Measurements from ENCODE around the gene AGBL1. TPM values are rescaled to one million over a fixed set of nuclear protein-coding genes. Genes with fewer than 3 reads are reported as not detected.

AGBL1 gene
- total RNA-seq, 1 experiment from 2014 or later = not detected

- TF ChIP-seq CTCF (conservative IDR thresholded peaks at IDR 0.05) = no peak
- H4K91ac ChIP-seq (ENCODE audit: insufficient read length, low read depth, low read length) = no peak overlapping the region
- no peak overlapping the region for H3T11ph ChIP-seq (ENCODE audit: low read length)
- no peak overlapping the region for H3K9ac ChIP-seq (ENCODE audit: extremely low read depth, insufficient read length, low read length)
- no peaks in the 10 kb centered on the region for H3K79me1 ChIP-seq (ENCODE audit: insufficient read depth, low read depth, low read length, poor library complexity, severe bottlenecking)
- H3K27me3 ChIP-seq (ENCODE audit: insufficient read depth, low read length) = no peaks in the 10 kb centered on the region
- no peak overlapping the region for H3K14ac ChIP-seq (ENCODE audit: insufficient read depth, low read length)
- H4K20me1 ChIP-seq (ENCODE audit: control insufficient read depth, insufficient read depth, insufficient read length) = no peaks in the 10 kb centered on the region
- H3K27ac Mint-ChIP-seq = no peak overlapping the region
- no peak overlapping the region for H3K18ac ChIP-seq (ENCODE audit: insufficient read length, low read depth, low read length)
- no peak overlapping the region for H2AFZ ChIP-seq (ENCODE audit: low read length)
- no peaks in the 10 kb centered on the region for H3K4me1 ChIP-seq (ENCODE audit: insufficient read depth, low read length)
- no peak overlapping the region for H2BK15ac ChIP-seq (ENCODE audit: low read depth, low read length)
- H3K27ac ChIP-seq (ENCODE audit: insufficient read length, low read depth, low read length) = no peak overlapping the region
- DNase-seq = no peak
- H4K5ac ChIP-seq (ENCODE audit: insufficient read length, low read depth, low read length) = no peak overlapping the region
- no peak overlapping the region for H2BK120ac ChIP-seq (ENCODE audit: low read depth, low read length, poor library complexity, severe bottlenecking)
- H2AK5ac ChIP-seq (ENCODE audit: insufficient read length, low read length) = no peak overlapping the region
- H3K27me3 Mint-ChIP-seq (ENCODE audit: low read depth) = no peaks in the 10 kb centered on the region
- no peaks in the 10 kb centered on the region for H3K23me2 ChIP-seq (ENCODE audit: insufficient read length, low read depth, low read length, poor library complexity, severe bottlenecking)
- no peak overlapping the region for H3K4me2 ChIP-seq (ENCODE audit: insufficient read depth, insufficient read length, low read length)
- H3K9me3 Mint-ChIP-seq = peaks cover 8 to 27% of the 10 kb centered on the region in 2 experiments
- no peak overlapping the region for H2BK12ac ChIP-seq (ENCODE audit: insufficient read length, low read depth, low read length)
- no peak overlapping the region for H2BK20ac ChIP-seq (ENCODE audit: low read depth, low read length, poor library complexity, severe bottlenecking)
- H3K9me3 ChIP-seq (ENCODE audit: control insufficient read depth, low read depth, low read length) = no peaks in the 10 kb centered on the region
- WGBS (ENCODE audit: extremely low coverage, insufficient read length, low lambda C conversion rate) = no CpG with 5 or more reads among the region's 3 CpGs
- H3K36me3 Mint-ChIP-seq (ENCODE audit: insufficient read depth in 1 of 3, low read depth in 3 of 3) = peaks cover 4 to 11% (median 7%) of the 10 kb centered on the region in 3 experiments; a peak in 5 of 7 replicates
- no peaks in the 10 kb centered on the region for H3K79me2 ChIP-seq (ENCODE audit: insufficient read depth, low read length)
- H2BK5ac ChIP-seq (ENCODE audit: insufficient read length, low read length) = no peak overlapping the region
- H3K4ac ChIP-seq (ENCODE audit: low read depth, low read length) = no peak overlapping the region
- peaks cover 6% of the 10 kb centered on the region in 2 experiments; a peak in 3 of 4 replicates for H3K4me1 Mint-ChIP-seq
- H3K56ac ChIP-seq (ENCODE audit: insufficient read length, low read depth, low read length) = no peak overlapping the region
- H3K4me3 Mint-ChIP-seq = no peak overlapping the region
- H4K8ac ChIP-seq (replicated peaks; ENCODE audit: insufficient read length, low read depth, low read length) = no peak overlapping the region
- H3K23ac ChIP-seq (ENCODE audit: insufficient read length, low read depth, low read length) = no peak overlapping the region
Observed at GRCh38 chr15:86329311-86330013, 249.8 kb downstream of the AGBL1 start.

All from H9 (cell line).